Measurements from ENCODE around the gene CCDC69.
"Not testable (repeated sequence)": the region's sequence is repeated elsewhere in the genome, so short reads cannot be mapped to it uniquely, and the experiment has no call there.

Gene CCDC69, protein sequence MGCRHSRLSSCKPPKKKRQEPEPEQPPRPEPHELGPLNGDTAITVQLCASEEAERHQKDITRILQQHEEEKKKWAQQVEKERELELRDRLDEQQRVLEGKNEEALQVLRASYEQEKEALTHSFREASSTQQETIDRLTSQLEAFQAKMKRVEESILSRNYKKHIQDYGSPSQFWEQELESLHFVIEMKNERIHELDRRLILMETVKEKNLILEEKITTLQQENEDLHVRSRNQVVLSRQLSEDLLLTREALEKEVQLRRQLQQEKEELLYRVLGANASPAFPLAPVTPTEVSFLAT

DNA sequence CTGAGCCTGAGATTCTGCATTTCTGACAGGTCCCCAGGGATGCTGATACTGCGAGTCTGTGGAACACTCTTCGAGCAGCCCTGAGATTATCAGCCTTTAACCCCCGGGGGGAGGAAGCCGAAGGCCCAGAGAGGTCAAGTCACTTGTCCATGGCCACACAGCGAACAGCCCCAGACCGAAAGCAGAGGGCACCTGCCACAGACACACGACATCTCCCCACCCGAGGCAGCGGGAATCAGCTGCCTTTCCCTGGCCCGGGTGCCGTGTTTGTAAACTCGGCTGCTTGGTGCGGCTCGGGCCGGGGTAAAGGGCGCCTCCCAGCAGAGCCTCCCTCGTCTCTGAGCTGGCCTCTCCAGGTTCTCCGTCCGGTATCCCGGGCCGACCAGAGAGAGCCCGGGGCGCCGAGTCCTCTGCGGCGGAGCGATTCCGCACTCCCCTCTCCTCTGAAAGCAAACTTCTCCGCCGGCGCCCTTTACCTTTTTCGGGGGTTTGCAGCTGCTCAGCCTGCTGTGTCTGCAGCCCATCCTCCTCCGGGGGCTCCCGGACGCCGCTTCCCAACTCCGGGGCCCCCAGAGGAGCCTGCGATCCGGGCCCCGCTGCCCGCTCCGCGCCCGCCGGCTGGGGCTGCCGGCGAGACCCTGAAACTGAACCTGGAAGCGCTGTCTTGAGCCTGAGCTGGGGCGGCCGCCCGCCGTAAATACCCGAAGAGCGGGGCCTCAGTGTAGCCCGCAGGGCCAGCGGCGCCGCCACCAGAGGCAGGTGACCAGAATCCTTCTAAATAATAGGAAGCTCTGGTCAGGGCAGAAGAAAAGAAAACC is at the start of gene CCDC69:
CCDC69 (minus strand) TSS at position 646 of the 818 bp plus-strand sequence; CDS start at position 524, 122 bp downstream.
- peak; percentile 30 for DNase-seq

- no peak for DNase-seq
These were observed 47.4 kb upstream of the CCDC69 start for GRCh38 chr5:151271336-151271735.

GRCh38 chr5:151270599-151270998 is 46.7 kb upstream of the CCDC69 start:
- DNase-seq = no peak

- no peak for DNase-seq
These were observed 43.8 kb upstream of the CCDC69 start for GRCh38 chr5:151267491-151268260.

- no peak for DNase-seq
These were observed 40.2 kb upstream of the CCDC69 start for GRCh38 chr5:151264113-151264512.

DNA sequence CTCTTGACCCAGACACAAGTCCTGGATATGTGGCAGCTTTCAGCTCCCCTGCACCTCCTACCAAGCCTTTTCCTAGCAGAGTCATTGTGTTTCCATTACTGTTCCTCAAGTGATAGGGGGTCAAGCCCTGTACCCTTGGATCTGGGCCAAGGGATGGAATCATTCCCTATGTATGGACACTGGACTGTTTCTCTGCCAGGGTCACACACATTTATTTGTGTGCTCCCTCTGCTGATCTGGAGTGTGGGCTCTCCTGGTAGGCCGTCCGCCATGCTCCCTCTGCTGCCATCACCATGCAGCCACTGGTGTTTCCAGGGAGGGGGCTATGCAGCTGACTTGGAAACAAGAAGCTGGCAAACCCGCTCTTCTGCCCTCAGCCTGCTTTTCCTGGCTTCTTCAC is 38.6 kb upstream of the CCDC69 start:
- DNase-seq = no peak

GRCh38 chr5:151259931-151260330 is 36.0 kb upstream of the CCDC69 start:
- DNase-seq = peak; percentile 3

DNA sequence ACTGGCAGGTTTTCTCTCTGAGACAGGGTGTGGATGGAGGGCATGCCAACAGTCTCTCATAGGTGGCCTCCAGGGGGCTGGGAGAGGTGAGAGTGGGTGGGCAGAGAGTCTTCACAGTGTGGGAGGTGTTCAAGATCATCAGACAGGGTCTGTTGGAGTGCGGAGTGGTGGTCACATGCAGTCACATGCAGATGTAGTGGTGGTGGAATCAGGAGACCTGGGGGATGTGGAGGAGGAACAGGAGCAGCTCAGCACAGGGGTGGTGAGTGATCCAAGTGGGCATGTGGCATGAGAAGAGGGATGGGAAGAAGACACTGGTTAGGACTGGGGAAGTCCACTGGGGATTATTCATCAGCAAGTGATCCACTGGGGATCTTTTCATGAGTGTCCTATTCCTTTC is 34.9 kb upstream of the CCDC69 start:
- DNase-seq = no peak

- no peak for DNase-seq
These were observed 34.3 kb upstream of the CCDC69 start for GRCh38 chr5:151258201-151258611.

GRCh38 chr5:151257731-151258181 is 33.9 kb upstream of the CCDC69 start:
- no peak for DNase-seq

DNA sequence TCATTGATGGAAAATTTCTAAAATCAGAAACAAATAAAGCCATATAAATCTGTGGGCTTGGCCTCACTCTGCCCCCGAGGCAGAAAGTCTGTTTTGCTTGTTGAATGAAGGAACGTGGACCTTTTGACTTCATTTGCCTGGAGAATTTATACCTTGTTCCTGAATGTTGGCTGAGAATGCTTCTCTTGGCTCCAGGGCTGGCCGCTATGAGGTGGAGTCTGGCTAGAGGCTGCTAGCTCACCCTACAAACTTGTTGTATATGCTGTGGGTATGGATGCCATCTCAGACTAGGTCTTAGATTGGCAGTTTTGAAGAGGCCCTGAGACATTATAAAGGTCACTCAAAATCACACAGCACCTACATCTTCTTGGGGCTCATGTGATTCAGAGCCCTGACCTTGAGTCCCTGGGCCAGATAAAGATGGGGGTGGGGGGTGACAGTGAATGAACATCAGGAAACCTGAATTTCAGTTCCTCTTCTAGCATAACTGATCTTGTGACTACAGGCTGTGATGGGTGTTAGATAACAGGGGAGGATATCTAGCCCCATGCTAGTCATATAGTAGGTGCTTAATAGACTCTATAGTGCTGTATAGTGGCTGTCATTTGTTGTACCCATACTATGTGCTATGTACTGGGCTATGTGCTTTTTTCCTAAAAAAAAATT is 31.9 kb upstream of the CCDC69 start:
- no peak for DNase-seq

- not testable (repeated sequence) for DNase-seq
These were observed 31.1 kb upstream of the CCDC69 start for GRCh38 chr5:151254990-151255389.

- no peak for DNase-seq
These were observed 30.7 kb upstream of the CCDC69 start for GRCh38 chr5:151254556-151254955.

GRCh38 chr5:151253605-151253950 is 29.7 kb upstream of the CCDC69 start:
- no peak for DNase-seq

GRCh38 chr5:151252762-151253604 is 29.1 kb upstream of the CCDC69 start, which contains the start of gene GM2A:
Gene GM2A (plus strand): TSS chr5:151253185. CDS start chr5:151253217, 32 bp downstream.
- peak; percentile 99 for DNase-seq

DNA sequence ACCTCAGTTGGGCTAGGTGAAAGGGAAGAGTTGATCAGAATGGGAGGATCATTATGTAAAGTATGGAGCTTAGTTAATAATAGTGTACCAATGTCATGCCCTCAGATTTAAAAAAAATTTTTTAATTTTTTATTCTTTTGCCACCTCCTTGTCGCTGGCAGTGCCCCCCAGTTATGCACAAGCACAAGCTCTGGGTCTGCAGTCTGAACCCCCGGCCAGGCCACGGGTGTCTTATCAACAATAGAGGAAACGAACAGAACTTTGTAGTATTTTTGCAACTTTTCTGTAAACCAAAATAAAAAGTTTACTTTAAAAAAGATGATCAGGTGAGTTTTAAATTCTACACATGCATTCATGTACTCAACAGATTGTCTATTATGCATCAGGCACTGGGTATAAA is 27.7 kb upstream of the CCDC69 start:
- no peak for DNase-seq

GRCh38 chr5:151251001-151251551 is 27.2 kb upstream of the CCDC69 start:
- no peak for DNase-seq

GRCh38 chr5:151250346-151251000 is 26.6 kb upstream of the CCDC69 start:
- DNase-seq = no peak

GRCh38 chr5:151249281-151249680 is 25.4 kb upstream of the CCDC69 start:
- DNase-seq = no peak

DNA sequence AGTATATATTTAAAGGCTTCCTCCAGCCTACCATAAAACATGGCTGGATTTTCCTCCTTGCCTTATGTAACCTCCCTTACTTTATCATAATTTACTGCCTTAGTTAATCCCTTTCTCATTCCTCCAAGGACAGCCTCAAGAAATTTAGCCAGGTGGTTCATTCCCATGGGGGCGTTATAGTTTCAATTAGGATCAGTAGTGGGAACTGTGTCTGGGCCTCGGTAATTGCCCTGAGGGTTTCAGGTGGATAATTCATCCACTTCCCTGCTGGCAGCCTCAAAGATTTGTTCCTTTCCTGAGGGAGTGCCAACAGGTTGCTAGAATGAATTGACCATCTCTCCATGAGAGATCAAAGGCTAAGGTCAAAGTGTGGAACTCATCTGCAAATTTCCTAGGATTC is 24.8 kb upstream of the CCDC69 start:
- DNase-seq = no peak

DNA sequence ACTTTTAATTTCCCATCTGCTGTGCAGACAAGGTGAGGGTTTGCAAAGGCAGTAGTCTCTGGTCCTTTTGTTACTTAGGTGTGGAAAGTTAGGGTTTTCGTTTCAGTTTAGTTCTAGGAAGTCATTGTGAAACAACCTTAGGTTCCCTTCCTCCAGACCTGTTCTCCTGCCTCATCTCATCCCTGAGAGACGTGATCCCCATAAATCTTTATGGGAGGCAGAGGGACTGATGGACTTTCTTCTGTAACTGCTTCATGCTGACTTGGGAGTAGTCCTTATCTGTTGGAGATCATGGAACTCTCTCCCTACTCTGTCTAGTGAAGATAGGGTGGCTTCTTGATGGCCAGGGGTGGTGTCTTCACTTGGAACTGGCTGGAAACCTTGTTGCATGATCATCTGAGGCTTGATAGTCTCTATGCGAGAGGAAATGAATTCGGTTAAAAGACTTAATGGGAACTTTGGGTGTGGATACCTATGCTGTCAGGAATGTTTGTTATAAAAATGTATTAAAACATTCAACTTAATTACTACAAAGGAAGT is 21.9 kb upstream of the CCDC69 start:
- no peak for DNase-seq

All from NCI-H2029 (cell line).